ENCODE results near the gene RALGPS1.

GRCh38 chr9:127102788-127103187 is 188.2 kb downstream of the RALGPS1 start:
- TF ChIP-seq CTCF (IDR thresholded peaks at IDR 0.05; ENCODE audit: low read depth, low read length) = no peak
- TF ChIP-seq EZH2phosphoT487 (IDR thresholded peaks at IDR 0.05; ENCODE audit: low read depth) = no peak

Measured in OCI-LY3 (cell line).